ENCODE results near the gene SLC13A4.
"Not testable (repeated sequence)": the region's sequence is repeated elsewhere in the genome, so short reads cannot be mapped to it uniquely, and the experiment has no call there.

Gene SLC13A4

GRCh38 chr7:135748770-135749169 is 20.8 kb upstream of the SLC13A4 start, which contains the start of gene FAM180A:
TSS of gene FAM180A (minus strand) at chr7:135748813. CDS start at chr7:135748580, 233 bp downstream.
- DNase-seq (ENCODE audit: low read depth) = no peak

GRCh38 chr7:135747366-135747765 is 19.4 kb upstream of the SLC13A4 start:
- DNase-seq (ENCODE audit: low read depth) = no peak

GRCh38 chr7:135745703-135746312 is 17.8 kb upstream of the SLC13A4 start:
- no peak for DNase-seq (ENCODE audit: low read depth)

GRCh38 chr7:135744938-135745702 is 17.1 kb upstream of the SLC13A4 start:
- no peak for DNase-seq (ENCODE audit: low read depth)

GRCh38 chr7:135743907-135744731 is 16.1 kb upstream of the SLC13A4 start:
- no peak for DNase-seq (ENCODE audit: low read depth)

- no peak for DNase-seq (ENCODE audit: low read depth)
These were observed 14.4 kb upstream of the SLC13A4 start for GRCh38 chr7:135742371-135742770.

GRCh38 chr7:135741905-135742304 is 13.9 kb upstream of the SLC13A4 start:
- no peak for DNase-seq (ENCODE audit: low read depth)

GRCh38 chr7:135740889-135741288 is 12.9 kb upstream of the SLC13A4 start:
- no peak for DNase-seq (ENCODE audit: low read depth)

- not testable (repeated sequence) for DNase-seq (ENCODE audit: low read depth)
These were observed 9.3 kb upstream of the SLC13A4 start for GRCh38 chr7:135737306-135737647.

- no peak for DNase-seq (ENCODE audit: low read depth)
These were observed 8.8 kb upstream of the SLC13A4 start for GRCh38 chr7:135736586-135737305.

- no peak for DNase-seq (ENCODE audit: low read depth)
These were observed 6.3 kb upstream of the SLC13A4 start for GRCh38 chr7:135734343-135734689.

GRCh38 chr7:135733603-135734342 is 5.8 kb upstream of the SLC13A4 start:
- DNase-seq (ENCODE audit: low read depth) = no peak

GRCh38 chr7:135731131-135731530 is 3.1 kb upstream of the SLC13A4 start:
- DNase-seq (ENCODE audit: low read depth) = no peak

GRCh38 chr7:135729230-135729629 is 1.2 kb upstream of the SLC13A4 start:
- DNase-seq (ENCODE audit: low read depth) = no peak

GRCh38 chr7:135726911-135727673 is 894 bp downstream of the SLC13A4 start:
- DNase-seq (ENCODE audit: low read depth) = no peak

GRCh38 chr7:135726276-135726788 is 1.7 kb downstream of the SLC13A4 start:
- no peak for DNase-seq (ENCODE audit: low read depth)

- DNase-seq (ENCODE audit: low read depth) = no peak
These were observed 4.6 kb downstream of the SLC13A4 start for GRCh38 chr7:135723411-135723810.

- no peak for DNase-seq (ENCODE audit: low read depth)
These were observed 6.7 kb downstream of the SLC13A4 start for GRCh38 chr7:135721198-135721820.

- DNase-seq (ENCODE audit: low read depth) = no peak
These were observed 8.3 kb downstream of the SLC13A4 start for GRCh38 chr7:135719688-135720087.

GRCh38 chr7:135718794-135719437 is 9.1 kb downstream of the SLC13A4 start:
- DNase-seq (ENCODE audit: low read depth) = no peak

All from activated T-cell treated with anti-CD3 and anti-CD28 coated beads for 48 hours (primary cell).